GM18498 (cell line): Measurements from ENCODE around the gene TTC38.

Experiments used
- ATAC-seq: cut with Tn5 transposase; IDR thresholded peaks from one replicate; pipeline ENCODE4 v1.9.1; 2021; ENCODE audit warnings: mild to moderate bottlenecking, moderate library complexity; ENCODE audit not compliant: unreplicated experiment

TTC38 gene

DNA sequence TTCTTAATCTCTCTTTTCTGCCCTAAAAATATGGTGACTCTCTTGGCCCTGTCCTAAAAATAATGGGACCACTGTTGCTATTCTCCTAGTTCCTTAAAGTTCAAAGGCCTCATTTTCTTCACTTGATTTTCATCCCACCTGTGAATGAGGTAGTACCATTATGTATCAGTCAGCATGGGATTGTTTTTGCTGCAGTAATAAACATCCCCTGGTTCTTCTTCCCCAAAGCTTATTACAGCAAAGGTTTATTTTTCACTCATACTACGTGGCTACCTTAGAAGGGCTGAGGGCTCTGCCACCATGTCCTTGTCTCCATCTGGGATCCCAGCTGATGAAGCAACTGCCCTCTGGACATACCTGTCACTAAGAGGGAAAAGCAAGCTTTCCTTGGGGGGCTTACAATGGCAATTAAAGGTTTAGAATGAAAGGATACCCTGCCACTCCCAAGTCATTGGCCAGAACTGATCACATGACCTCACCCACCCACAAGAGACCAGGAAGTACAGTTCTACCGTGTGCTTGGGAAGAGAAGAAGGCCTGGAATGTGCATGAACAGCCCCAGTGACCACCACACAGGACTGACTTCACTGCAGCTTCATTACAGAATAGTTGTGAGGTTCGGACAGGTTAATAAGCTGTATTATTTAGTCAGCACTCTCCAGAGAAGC, 7.8 kb downstream of the TTC38 start:
- ATAC-seq = no peak

GRCh38 chr22:46276563-46276962, 8.8 kb downstream of the TTC38 start:
- no peak for ATAC-seq

- no peak for ATAC-seq
Observed at GRCh38 chr22:46278656-46279645, 11.1 kb downstream of the TTC38 start.

- no peak for ATAC-seq
Observed at GRCh38 chr22:46280063-46280817, 12.4 kb downstream of the TTC38 start.

- ATAC-seq = peak; percentile 62
Observed at GRCh38 chr22:46280999-46281623, 13.3 kb downstream of the TTC38 start.

DNA sequence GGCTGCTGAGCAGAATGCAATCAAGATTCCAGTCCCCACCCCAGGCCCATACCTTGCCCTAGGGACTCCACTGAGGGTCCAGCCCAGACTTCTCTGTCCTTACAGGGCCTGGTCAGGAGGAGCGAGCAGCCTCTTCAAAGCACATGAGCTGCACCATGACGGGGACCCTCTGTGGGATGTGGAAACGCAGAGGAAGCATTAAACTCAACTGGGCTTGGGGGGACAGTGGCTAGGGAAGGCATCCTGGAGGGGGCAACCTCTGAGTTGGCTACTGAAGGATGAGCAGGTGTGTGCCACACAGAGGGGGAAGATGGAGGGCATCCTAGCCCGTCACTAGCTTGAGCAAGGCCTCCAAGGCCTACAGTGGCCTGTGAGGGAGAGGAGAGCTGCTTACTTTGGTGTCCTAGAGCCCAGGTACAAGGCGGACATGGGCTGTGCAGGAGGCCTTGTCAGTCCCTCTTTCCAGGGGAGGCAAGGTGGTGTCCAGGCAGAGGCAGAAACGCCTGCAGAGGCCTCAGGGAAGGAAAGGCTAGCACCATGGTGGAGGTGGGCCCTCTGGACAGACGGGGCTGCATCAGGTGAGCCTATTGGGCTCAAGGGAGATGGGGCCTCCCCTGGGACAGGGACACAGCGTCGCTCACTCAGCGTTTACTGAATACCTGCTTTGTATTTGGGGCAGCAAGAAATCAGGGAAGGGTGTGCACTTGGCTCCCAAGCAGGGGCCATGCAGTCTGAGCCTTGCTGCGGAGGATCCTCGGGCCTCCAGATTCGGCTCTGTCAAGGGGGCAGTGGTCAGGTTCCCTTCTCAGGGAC, 14.3 kb downstream of the TTC38 start:
- ATAC-seq = no peak

DNA sequence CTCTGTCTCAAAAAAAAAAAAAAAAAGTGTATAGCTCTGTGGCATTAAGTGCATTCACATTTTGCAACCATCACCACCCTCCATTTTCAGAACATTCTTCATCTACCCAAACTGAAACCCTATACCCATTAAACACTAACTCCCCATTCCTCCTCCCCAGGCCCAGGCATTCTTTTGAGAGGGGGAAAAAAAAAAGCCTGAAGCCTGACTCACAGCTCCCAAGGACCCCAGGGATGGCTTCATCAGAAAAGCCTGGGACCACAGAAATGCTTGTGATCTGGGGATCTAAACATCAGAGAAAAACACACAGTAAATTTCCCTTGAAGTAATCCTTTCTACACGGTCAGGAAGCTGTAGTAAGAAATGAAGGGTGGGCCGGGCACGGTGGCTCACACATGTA, 18.2 kb downstream of the TTC38 start:
- ATAC-seq = no peak

DNA sequence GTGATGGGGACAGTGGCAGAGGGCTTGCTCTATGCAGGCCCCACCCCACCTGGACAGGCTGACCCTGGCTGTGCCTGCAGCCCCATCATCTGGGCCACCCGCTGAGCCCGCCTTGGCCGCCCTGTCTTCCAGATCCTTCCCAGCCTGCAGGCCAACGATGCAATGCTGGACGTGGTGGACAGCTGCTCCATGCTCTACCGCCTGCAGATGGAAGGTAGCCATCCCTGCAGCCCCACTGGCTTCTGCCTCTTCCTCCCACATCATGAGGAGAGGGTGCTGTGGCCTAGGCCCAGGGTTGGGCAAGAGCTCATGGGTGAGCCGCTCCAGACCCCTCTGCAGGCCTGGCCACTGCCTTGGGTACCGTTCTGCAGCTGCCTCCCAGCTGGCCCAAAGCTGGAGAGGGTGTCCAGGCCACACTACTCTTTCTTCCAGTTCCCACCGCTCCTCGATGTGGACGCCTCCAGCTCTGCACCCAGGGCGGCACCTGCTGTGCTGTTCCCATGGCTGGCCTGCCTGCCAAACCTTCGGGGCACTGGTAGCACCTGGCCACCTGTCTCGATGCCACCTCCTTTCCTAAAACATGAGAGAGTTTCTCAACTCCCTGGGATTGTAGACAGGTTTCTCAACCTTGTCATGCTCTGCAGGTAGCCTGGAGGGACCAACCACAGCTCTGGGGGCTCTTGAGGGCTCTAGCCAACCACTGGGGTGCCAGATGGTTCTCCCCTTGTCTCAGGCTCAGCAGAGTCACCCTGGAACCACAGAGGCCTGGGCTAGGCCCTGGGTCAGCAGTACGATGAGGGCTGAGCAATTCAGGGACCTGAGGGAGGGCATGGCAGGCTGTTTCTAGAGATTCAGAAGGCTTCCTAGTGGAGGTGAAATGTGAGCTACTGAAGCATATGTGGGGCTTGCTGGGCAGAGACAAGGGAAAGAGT, 19.4 kb downstream of the TTC38 start:
- ATAC-seq = no peak

- peak; percentile 80 for ATAC-seq
Observed at GRCh38 chr22:46287873-46288751, 20.3 kb downstream of the TTC38 start.

- ATAC-seq = no peak
Observed at GRCh38 chr22:46288846-46289243, 21.0 kb downstream of the TTC38 start.

DNA sequence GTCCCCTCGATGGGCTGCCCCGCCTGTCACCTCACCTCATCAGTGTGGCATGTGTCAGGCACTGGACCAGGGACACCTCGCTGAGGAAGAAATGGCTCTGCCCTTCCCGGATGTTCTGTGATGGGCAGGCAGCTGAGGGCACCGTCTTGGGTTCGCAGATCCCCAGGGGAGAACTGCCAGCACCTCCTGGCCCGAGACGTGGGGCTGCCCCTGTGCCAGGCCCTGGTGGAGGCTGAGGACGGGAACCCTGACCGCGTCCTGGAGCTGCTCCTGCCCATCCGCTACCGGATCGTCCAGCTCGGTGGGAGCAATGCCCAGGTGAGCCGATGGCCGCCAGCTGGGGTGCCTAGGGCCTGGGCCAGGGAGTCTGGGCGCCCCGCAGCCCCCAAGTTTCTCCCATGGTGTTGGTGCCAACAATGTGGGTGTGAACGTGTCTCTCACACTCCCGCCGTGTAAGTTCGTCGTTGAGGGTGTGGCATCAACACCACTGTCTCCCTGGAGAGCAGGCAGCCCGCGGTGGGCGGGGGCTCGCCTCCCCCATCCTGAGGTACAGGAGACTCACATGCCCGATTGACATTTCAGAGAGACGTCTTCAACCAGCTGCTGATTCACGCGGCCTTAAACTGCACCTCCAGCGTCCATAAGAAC, 21.6 kb downstream of the TTC38 start:
- no peak for ATAC-seq

- ATAC-seq = no peak
Observed at GRCh38 chr22:46290121-46290842, 22.5 kb downstream of the TTC38 start.

DNA sequence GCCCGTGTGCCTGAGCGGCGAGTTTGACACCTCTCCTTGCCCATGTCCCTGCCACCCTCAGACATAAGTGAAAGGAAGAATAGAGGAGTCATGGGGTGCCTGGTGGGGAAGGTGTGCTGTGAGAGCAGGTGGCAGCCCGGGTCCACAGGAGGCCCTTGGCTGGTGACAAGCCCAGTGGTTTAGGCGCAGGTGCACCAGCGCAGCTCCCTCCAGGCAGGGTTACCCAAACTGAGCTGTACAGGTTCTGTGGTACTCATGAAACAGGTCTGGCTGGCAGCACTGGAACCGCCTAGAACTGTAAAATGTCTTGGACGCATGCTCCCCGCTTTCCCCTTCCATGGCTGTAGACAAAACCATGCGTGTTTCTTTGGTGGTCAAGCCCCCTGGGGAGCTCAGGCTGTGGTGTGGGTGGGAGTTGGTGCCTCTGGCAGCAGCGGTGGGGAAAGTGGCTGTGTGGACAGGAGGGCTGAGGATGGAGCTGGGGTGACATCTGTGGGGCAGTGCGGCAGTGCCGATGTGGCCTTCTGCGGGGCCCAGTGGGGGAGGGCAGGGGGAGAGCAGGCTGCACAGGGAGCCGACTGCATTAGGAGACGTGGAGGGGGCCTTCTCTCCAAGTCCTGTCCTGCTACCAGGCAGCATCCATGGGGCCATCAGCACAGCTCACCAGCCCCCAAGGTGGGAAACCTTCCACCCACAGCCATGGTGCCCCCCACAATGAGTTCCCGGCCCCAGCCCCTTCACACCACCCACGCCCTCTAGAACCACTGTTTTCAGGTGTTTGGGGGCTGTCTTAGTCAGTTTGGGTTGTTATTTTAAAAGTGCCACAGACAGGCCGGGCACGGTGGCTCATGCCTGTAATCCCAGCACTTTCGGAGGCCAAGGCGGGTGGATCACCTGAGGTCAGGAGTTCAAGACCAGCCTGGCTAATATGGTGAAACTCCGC, 23.3 kb downstream of the TTC38 start:
- ATAC-seq = no peak

DNA sequence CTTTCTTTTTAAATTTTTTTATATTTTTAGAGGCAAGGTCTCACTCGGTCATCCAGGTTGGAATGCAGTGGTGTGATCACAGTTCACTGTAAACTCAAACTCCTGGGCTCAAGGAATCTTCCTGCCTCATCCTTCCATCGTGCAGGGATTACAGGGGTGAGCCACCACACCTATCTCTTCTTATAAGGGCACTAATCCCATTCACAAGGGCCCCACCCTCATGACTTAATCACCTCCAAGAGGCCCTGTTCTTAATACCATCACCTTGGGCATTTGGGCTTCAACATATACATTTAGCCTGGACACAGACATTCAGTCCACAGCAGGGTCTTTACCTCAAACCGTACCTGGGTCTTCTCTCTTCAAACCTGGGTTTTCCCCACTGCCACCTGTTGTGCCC, 24.4 kb downstream of the TTC38 start:
- no peak for ATAC-seq

DNA sequence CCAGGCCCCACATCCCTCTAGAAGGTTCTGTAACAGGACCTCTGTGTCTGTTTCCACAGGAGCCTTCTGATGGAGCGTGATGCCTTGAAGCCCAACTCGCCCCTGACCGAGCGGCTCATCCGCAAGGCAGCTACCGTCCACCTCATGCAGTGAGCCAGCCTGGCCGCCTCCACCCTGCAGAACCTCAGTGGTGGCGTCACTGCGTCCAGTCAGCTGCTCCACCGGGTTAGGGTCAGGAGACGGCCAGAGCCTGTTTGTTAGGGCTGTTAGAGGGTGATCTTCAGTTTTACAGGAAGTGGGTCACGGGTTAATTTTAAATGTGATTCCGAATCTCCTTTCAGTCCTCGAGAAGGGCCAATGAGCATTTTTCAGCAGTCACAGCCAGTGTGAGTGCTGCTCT, 24.9 kb downstream of the TTC38 start:
- no peak for ATAC-seq
